Osteocyte (in vitro differentiated cells): ENCODE measurements around the gene RAB29. TPM values are rescaled to one million over a fixed set of nuclear protein-coding genes. Genes with fewer than 3 reads are reported as not detected.

ENCODE experiments used
- DNase-seq: peaks from one replicate; pipeline ENCODE4 v3.0.0; 2021; ENCODE audit warnings: mixed read lengths; ENCODE audit not compliant: unreplicated experiment; ENCODE audit errors: extremely low spot score
- H3K27ac Mint-ChIP-seq: one replicate; pipeline ENCODE4 v1.8.0; 2021; ENCODE audit warnings: mild to moderate bottlenecking, mixed read lengths; ENCODE audit not compliant: unreplicated experiment
- H3K27me3 Mint-ChIP-seq: one replicate; pipeline ENCODE4 v1.8.0; 2021; ENCODE audit warnings: mixed read lengths; ENCODE audit not compliant: unreplicated experiment
- H3K36me3 Mint-ChIP-seq: one replicate; pipeline ENCODE4 v1.8.0; 2021; ENCODE audit warnings: mixed read lengths; ENCODE audit not compliant: unreplicated experiment
- H3K4me1 Mint-ChIP-seq: one replicate; pipeline ENCODE4 v1.8.0; 2021; ENCODE audit warnings: mixed read lengths; ENCODE audit not compliant: unreplicated experiment
- H3K4me3 Mint-ChIP-seq: one replicate; pipeline ENCODE4 v1.8.0; 2021; ENCODE audit warnings: mild to moderate bottlenecking, moderate library complexity, mixed read lengths; ENCODE audit not compliant: unreplicated experiment
- H3K9me3 Mint-ChIP-seq: one replicate; pipeline ENCODE4 v1.8.0; 2021; ENCODE audit warnings: mixed read lengths; ENCODE audit not compliant: unreplicated experiment
- total RNA-seq: library from RNA; stranded (reverse); gene quantifications from 2 replicates; pipeline ENCODE4 v1.2.1, GENCODE V29; 2021
- TF ChIP-seq, protein P1 (sequence below): fragments of 200-600 bp; sonication (generic); IDR thresholded peaks from 2 replicates; pipeline ENCODE4 v1.5.0; 2021; ENCODE audit warnings: antibody characterized with exemption, mild to moderate bottlenecking, moderate library complexity

Gene RAB29
- total RNA-seq, 1 donor from 2014 or later: 32.0 TPM

- Mint-ChIP-seq H3K27ac (no peak overlapping the region), H3K4me1 (peaks cover 47% of the 10 kb centered on the region), H3K9me3 (no peaks in the 10 kb centered on the region), H3K4me3 (no peak overlapping the region), H3K27me3 (no peaks in the 10 kb centered on the region), H3K36me3 (peaks cover 18% of the 10 kb centered on the region)
- TF ChIP-seq, protein P1, sequence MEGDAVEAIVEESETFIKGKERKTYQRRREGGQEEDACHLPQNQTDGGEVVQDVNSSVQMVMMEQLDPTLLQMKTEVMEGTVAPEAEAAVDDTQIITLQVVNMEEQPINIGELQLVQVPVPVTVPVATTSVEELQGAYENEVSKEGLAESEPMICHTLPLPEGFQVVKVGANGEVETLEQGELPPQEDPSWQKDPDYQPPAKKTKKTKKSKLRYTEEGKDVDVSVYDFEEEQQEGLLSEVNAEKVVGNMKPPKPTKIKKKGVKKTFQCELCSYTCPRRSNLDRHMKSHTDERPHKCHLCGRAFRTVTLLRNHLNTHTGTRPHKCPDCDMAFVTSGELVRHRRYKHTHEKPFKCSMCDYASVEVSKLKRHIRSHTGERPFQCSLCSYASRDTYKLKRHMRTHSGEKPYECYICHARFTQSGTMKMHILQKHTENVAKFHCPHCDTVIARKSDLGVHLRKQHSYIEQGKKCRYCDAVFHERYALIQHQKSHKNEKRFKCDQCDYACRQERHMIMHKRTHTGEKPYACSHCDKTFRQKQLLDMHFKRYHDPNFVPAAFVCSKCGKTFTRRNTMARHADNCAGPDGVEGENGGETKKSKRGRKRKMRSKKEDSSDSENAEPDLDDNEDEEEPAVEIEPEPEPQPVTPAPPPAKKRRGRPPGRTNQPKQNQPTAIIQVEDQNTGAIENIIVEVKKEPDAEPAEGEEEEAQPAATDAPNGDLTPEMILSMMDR: peak; percentile 24
- no peak for DNase-seq
Measured at GRCh38 chr1:205810448-205811157, 35.3 kb upstream of the RAB29 start.

GRCh38 chr1:205809942-205810345 is 34.7 kb upstream of the RAB29 start:
- TF ChIP-seq, protein P1: no peak
- Mint-ChIP-seq H3K27ac (no peak overlapping the region), H3K36me3 (peaks cover 21% of the 10 kb centered on the region), H3K4me1 (peaks cover 50% of the 10 kb centered on the region), H3K4me3 (no peak overlapping the region), H3K9me3 (no peaks in the 10 kb centered on the region), H3K27me3 (no peaks in the 10 kb centered on the region)
- no peak for DNase-seq

DNA sequence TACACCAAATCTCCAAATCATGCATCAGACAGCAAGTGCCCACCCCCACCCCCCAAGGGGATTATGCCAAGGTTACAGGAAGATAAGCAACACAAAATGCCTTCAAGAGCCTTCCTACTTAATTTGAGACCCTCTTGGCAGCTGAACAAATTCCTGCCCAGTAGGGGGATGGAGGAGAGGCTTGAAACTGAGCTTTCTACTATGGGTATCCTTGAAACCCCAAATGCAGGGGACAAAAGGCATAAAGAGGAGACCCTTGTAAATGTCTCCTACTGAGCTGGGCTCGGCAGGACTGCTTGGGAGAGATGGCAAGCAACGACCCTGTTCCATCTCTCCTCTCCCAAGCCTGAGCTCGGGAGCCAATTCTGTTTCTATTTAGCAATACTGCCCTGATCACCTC is 34.2 kb upstream of the RAB29 start:
- TF ChIP-seq, protein P1: no peak
- H3K36me3 Mint-ChIP-seq: peaks cover 21% of the 10 kb centered on the region
- H3K27ac Mint-ChIP-seq: no peak overlapping the region
- no peak for DNase-seq
- no peaks in the 10 kb centered on the region for H3K27me3 Mint-ChIP-seq
- peaks cover 48% of the 10 kb centered on the region for H3K4me1 Mint-ChIP-seq
- H3K4me3 Mint-ChIP-seq: no peak overlapping the region
- H3K9me3 Mint-ChIP-seq: no peaks in the 10 kb centered on the region

GRCh38 chr1:205805082-205805711 is 29.9 kb upstream of the RAB29 start:
- H3K36me3 Mint-ChIP-seq: peaks cover 19% of the 10 kb centered on the region

DNA sequence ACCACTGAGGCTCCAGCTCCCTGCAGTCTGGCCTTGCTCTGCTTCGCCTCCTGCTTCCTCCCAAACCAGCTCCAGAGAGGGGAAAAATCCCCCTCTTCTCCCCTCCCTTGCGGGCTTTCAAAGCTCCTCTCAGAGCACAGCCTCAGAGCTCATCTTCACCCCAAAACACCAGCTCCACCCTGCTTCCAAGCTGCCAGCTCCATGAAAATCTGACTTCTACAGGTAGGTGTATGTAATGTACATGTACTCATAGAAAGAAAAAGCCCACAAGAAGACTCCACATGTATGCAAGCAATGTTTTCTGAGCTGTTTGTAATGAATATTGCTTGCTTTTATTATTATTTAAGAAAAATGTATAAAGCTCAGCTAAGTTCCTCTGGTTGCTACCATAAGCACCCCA is 29.3 kb upstream of the RAB29 start:
- DNase-seq: no peak
- Mint-ChIP-seq H3K4me1 (peaks cover 21% of the 10 kb centered on the region), H3K27me3 (no peaks in the 10 kb centered on the region), H3K27ac (no peak overlapping the region), H3K9me3 (no peaks in the 10 kb centered on the region), H3K36me3 (peaks cover 20% of the 10 kb centered on the region), H3K4me3 (no peak overlapping the region)
- TF ChIP-seq, protein P1: no peak

More at GRCh38 chr1:205805082-205805711, 29.9 kb upstream of the RAB29 start:
- TF ChIP-seq, protein P1: no peak
- Mint-ChIP-seq H3K4me1 (peaks cover 19% of the 10 kb centered on the region), H3K9me3 (no peaks in the 10 kb centered on the region), H3K4me3 (no peak overlapping the region), H3K27ac (no peak overlapping the region), H3K27me3 (no peaks in the 10 kb centered on the region)
- DNase-seq: no peak
